H9 (cell line): ENCODE data around the gene PITPNM2. TPM values are rescaled to one million over a fixed set of nuclear protein-coding genes. Genes with fewer than 3 reads are reported as not detected.

Experiments
- DNase-seq: peaks from one replicate; pipeline ENCODE4 v3.0.0-alpha.2; 2017
- H2AFZ ChIP-seq: one replicate; pipeline ENCODE4 v1.6.1; 2013; ENCODE audit warnings: mild to moderate bottlenecking, low read length, control low read depth, moderate library complexity
- H2AK5ac ChIP-seq: 2 replicates; pipeline ENCODE4 v1.6.1; 2013; ENCODE audit warnings: low read length, control low read depth, mixed read lengths; ENCODE audit not compliant: insufficient read length
- H2BK120ac ChIP-seq: one replicate; pipeline ENCODE4 v1.6.1; 2013; ENCODE audit warnings: low read depth, mild to moderate bottlenecking, low read length, control low read depth, inconsistent platforms; ENCODE audit not compliant: poor library complexity, severe bottlenecking
- H2BK12ac ChIP-seq: 2 replicates; pipeline ENCODE4 v1.6.1; 2013; ENCODE audit warnings: low read length, control low read depth, mixed read lengths, low read depth; ENCODE audit not compliant: insufficient read length
- H2BK15ac ChIP-seq: 2 replicates; pipeline ENCODE4 v1.6.1; 2013; ENCODE audit warnings: low read depth, low read length, control low read depth
- H2BK20ac ChIP-seq: one replicate; pipeline ENCODE4 v1.6.1; 2013; ENCODE audit warnings: low read depth, mild to moderate bottlenecking, low read length, control low read depth, inconsistent platforms; ENCODE audit not compliant: poor library complexity, severe bottlenecking
- H2BK5ac ChIP-seq: 2 replicates; pipeline ENCODE4 v1.6.1; 2013; ENCODE audit warnings: low read length, control low read depth, mixed read lengths; ENCODE audit not compliant: insufficient read length
- H3K14ac ChIP-seq: 2 replicates; pipeline ENCODE4 v1.6.1; 2013; ENCODE audit warnings: low read length, control low read depth; ENCODE audit not compliant: insufficient read depth
- H3K18ac ChIP-seq: 2 replicates; pipeline ENCODE4 v1.6.1; 2013; ENCODE audit warnings: low read depth, mild to moderate bottlenecking, mixed read lengths, low read length, control low read depth; ENCODE audit not compliant: insufficient read length
- H3K23ac ChIP-seq: 2 replicates; pipeline ENCODE4 v1.6.1; 2013; ENCODE audit warnings: low read length, control low read depth, mixed read lengths, low read depth; ENCODE audit not compliant: insufficient read length
- H3K23me2 ChIP-seq: 2 replicates; pipeline ENCODE4 v1.6.1; 2013; ENCODE audit warnings: low read depth, mild to moderate bottlenecking, mixed read lengths, low read length, control low read depth; ENCODE audit not compliant: insufficient read length, poor library complexity, severe bottlenecking
- H3K27ac ChIP-seq: 2 replicates; pipeline ENCODE4 v1.5.1; 2013; ENCODE audit warnings: low read length, control low read depth, mixed read lengths, low read depth; ENCODE audit not compliant: insufficient read length
- H3K27me3 ChIP-seq: 2 replicates; pipeline ENCODE4 v1.6.1; 2013; ENCODE audit warnings: low read length, control low read depth, inconsistent platforms; ENCODE audit not compliant: insufficient read depth
- H3K4ac ChIP-seq: 2 replicates; pipeline ENCODE4 v1.6.1; 2013; ENCODE audit warnings: low read depth, mild to moderate bottlenecking, control low read depth, inconsistent platforms, low read length, moderate library complexity
- H3K4me1 ChIP-seq: 2 replicates; pipeline ENCODE4 v1.6.1; 2013; ENCODE audit warnings: low read length, control low read depth, inconsistent platforms; ENCODE audit not compliant: insufficient read depth
- H3K4me2 ChIP-seq: 2 replicates; pipeline ENCODE4 v1.6.1; 2013; ENCODE audit warnings: low read length, control low read depth, mixed read lengths; ENCODE audit not compliant: insufficient read length, insufficient read depth
- H3K56ac ChIP-seq: 2 replicates; pipeline ENCODE4 v1.6.1; 2013; ENCODE audit warnings: low read depth, mild to moderate bottlenecking, mixed read lengths, low read length, control low read depth; ENCODE audit not compliant: insufficient read length
- H3K79me1 ChIP-seq: 2 replicates; pipeline ENCODE4 v1.6.1; 2013; ENCODE audit warnings: low read depth, mild to moderate bottlenecking, moderate library complexity, low read length, control low read depth, inconsistent platforms; ENCODE audit not compliant: insufficient read depth, poor library complexity, severe bottlenecking
- H3K79me2 ChIP-seq: 2 replicates; pipeline ENCODE4 v1.6.1; 2013; ENCODE audit warnings: low read length, control low read depth, inconsistent platforms; ENCODE audit not compliant: insufficient read depth
- H3K9ac ChIP-seq: 2 replicates; pipeline ENCODE4 v1.6.1; 2013; ENCODE audit warnings: low read length, control low read depth, mixed read lengths; ENCODE audit not compliant: insufficient read length; ENCODE audit errors: extremely low read depth
- H3K9me3 ChIP-seq: one replicate; pipeline ENCODE4 v1.6.1; 2013; ENCODE audit warnings: low read depth, low read length, inconsistent platforms; ENCODE audit not compliant: control insufficient read depth
- H3T11ph ChIP-seq: one replicate; pipeline ENCODE4 v1.6.1; 2013; ENCODE audit warnings: mild to moderate bottlenecking, low read length, control low read depth, inconsistent platforms
- H4K20me1 ChIP-seq: one replicate; pipeline ENCODE4 v1.6.1; 2013; ENCODE audit not compliant: control insufficient read depth, insufficient read length, insufficient read depth
- H4K5ac ChIP-seq: 2 replicates; pipeline ENCODE4 v1.6.1; 2013; ENCODE audit warnings: low read depth, mild to moderate bottlenecking, mixed read lengths, low read length, control low read depth; ENCODE audit not compliant: insufficient read length
- H4K8ac ChIP-seq: replicated peaks from 2 replicates; pipeline ENCODE4 v1.6.1; 2013; ENCODE audit warnings: low read length, control low read depth, mixed read lengths, low read depth; ENCODE audit not compliant: insufficient read length
- H4K91ac ChIP-seq: 2 replicates; pipeline ENCODE4 v1.6.1; 2013; ENCODE audit warnings: low read depth, mild to moderate bottlenecking, moderate library complexity, mixed read lengths, low read length, control low read depth; ENCODE audit not compliant: insufficient read length
- H3K27ac Mint-ChIP-seq, 3 experiments: 2 replicates in 2 of 3; 3 replicates in 1 of 3; pipeline ENCODE4 v1.8.0; 2020 to 2021; ENCODE audit warnings: mixed read lengths in 3 of 3, mild to moderate bottlenecking in 1 of 3, moderate library complexity in 1 of 3
- H3K27me3 Mint-ChIP-seq: 2 replicates; pipeline ENCODE4 v1.8.0; 2021; ENCODE audit warnings: low read depth, mild to moderate bottlenecking, moderate library complexity, mixed read lengths
- H3K36me3 Mint-ChIP-seq, 3 experiments: 2 replicates in 2 of 3; 3 replicates in 1 of 3; pipeline ENCODE4 v1.8.0; 2020 to 2021; ENCODE audit warnings: low read depth in 3 of 3, mixed read lengths in 3 of 3; ENCODE audit not compliant: insufficient read depth in 1 of 3
- H3K4me1 Mint-ChIP-seq, 2 experiments: 2 replicates each; pipeline ENCODE4 v1.8.0; 2020; ENCODE audit warnings: mixed read lengths in 2 of 2
- H3K4me3 Mint-ChIP-seq, 2 experiments: 2 replicates in 1 of 2; 3 replicates in 1 of 2; pipeline ENCODE4 v1.8.0; 2020 to 2021; ENCODE audit warnings: mild to moderate bottlenecking in 2 of 2, mixed read lengths in 2 of 2, moderate library complexity in 1 of 2
- H3K9me3 Mint-ChIP-seq, 2 experiments: 2 replicates in 1 of 2; 3 replicates in 1 of 2; pipeline ENCODE4 v1.8.0; 2020; ENCODE audit warnings: mild to moderate bottlenecking in 2 of 2, mixed read lengths in 2 of 2, moderate library complexity in 1 of 2
- WGBS: extraction: QIAGEN DNeasy Blood & Tissue Kit; methylation state at CpG from one replicate; pipeline ENCODE4 v1.1.7; 2013; ENCODE audit warnings: missing lambda C conversion rate, low lambda C conversion rate, mixed read lengths; ENCODE audit not compliant: insufficient read length; ENCODE audit errors: extremely low coverage; 5-methylcytosine and 5-hydroxymethylcytosine counted together
- total RNA-seq: library from RNA; stranded (reverse); gene quantifications from 2 replicates; pipeline ENCODE4 v1.2.1, GENCODE V29; 2021
- TF ChIP-seq, protein P1 (sequence below): fragments of 200-600 bp; sonication (generic); conservative IDR thresholded peaks from 3 replicates; pipeline ENCODE4 v1.8.0; 2021; ENCODE audit warnings: antibody characterized with exemption, mild to moderate bottlenecking

The PITPNM2 gene
- total RNA-seq, 1 experiment from 2014 or later, result 1.2 TPM

DNA sequence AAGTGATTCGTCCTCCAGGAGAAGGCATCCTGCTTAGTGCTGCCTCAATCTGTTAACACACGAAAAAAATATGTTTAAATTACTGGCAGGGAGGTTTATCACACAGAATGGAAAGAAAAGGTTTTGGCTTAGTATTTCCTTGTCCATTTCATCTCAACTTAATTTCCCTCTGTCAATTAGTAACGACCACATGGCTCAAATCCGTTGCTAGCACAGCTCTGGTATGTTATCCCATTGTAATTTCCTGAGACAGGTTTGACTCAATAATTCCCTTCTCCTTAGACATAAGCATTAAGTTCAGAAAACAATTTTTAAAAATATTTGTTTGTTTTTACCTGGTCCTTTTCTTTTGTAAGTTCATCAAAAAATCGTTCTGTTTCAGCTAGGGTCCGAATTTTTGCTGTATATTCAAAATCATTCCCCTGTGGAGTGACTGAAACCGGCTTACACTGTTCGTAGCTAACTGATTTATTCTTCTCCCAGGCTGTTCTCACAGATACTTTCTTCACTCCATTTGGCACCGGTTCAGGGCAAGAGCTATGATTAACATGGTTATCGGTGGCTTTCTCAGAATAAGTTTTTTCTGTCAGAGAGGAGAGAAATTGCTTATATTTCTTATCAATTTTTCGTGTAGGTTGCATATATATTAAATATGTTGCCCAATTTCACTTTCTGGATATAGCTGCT lies 10.1 kb upstream of the PITPNM2 start:
- no peak overlapping the region for H3K4ac ChIP-seq
- H4K91ac ChIP-seq, result no peak overlapping the region
- no peak overlapping the region for H2BK20ac ChIP-seq
- no peaks in the 10 kb centered on the region for H3K9me3 ChIP-seq
- no peak overlapping the region for H4K8ac ChIP-seq
- H2BK5ac ChIP-seq, result no peak overlapping the region
- H3K9me3 Mint-ChIP-seq, result no peaks in the 10 kb centered on the region
- TF ChIP-seq, protein P1, sequence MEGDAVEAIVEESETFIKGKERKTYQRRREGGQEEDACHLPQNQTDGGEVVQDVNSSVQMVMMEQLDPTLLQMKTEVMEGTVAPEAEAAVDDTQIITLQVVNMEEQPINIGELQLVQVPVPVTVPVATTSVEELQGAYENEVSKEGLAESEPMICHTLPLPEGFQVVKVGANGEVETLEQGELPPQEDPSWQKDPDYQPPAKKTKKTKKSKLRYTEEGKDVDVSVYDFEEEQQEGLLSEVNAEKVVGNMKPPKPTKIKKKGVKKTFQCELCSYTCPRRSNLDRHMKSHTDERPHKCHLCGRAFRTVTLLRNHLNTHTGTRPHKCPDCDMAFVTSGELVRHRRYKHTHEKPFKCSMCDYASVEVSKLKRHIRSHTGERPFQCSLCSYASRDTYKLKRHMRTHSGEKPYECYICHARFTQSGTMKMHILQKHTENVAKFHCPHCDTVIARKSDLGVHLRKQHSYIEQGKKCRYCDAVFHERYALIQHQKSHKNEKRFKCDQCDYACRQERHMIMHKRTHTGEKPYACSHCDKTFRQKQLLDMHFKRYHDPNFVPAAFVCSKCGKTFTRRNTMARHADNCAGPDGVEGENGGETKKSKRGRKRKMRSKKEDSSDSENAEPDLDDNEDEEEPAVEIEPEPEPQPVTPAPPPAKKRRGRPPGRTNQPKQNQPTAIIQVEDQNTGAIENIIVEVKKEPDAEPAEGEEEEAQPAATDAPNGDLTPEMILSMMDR, result no peak
- H4K20me1 ChIP-seq, result no peaks in the 10 kb centered on the region
- no peak overlapping the region for H3K9ac ChIP-seq
- no CpG with 5 or more reads among the region's 11 CpGs for WGBS
- no peak overlapping the region for H3K56ac ChIP-seq
- no peak overlapping the region for H3K27ac ChIP-seq
- no peaks in the 10 kb centered on the region for H3K79me1 ChIP-seq
- peak overlapping the region in 1 of 3 experiments; percentile 61; a peak in 1 of 7 replicates for H3K27ac Mint-ChIP-seq
- no peak overlapping the region for H2AFZ ChIP-seq
- no peaks in the 10 kb centered on the region for H3K79me2 ChIP-seq
- no peak overlapping the region for H3K23ac ChIP-seq
- no peaks in the 10 kb centered on the region for H3K23me2 ChIP-seq
- H2AK5ac ChIP-seq, result no peak overlapping the region
- H3K4me1 ChIP-seq, result no peaks in the 10 kb centered on the region
- H3K4me1 Mint-ChIP-seq, result no peaks in the 10 kb centered on the region
- H2BK12ac ChIP-seq, result no peak overlapping the region
- H3K14ac ChIP-seq, result no peak overlapping the region
- H2BK15ac ChIP-seq, result no peak overlapping the region
- H4K5ac ChIP-seq, result no peak overlapping the region
- H3K4me3 Mint-ChIP-seq, result no peak overlapping the region
- H2BK120ac ChIP-seq, result no peak overlapping the region
- no peak overlapping the region for H3K18ac ChIP-seq
- no peak overlapping the region for H3K4me2 ChIP-seq
- H3K27me3 Mint-ChIP-seq, result no peaks in the 10 kb centered on the region
- no peaks in the 10 kb centered on the region for H3K27me3 ChIP-seq
- H3T11ph ChIP-seq, result no peak overlapping the region
- peaks cover 0 to 48% (median 44%) of the 10 kb centered on the region in 3 experiments; a peak in 6 of 7 replicates for H3K36me3 Mint-ChIP-seq
- DNase-seq, result no peak
